H1 (cell line): ENCODE measurements around the gene HOXA6. TPM values are rescaled to one million over a fixed set of nuclear protein-coding genes. Genes with fewer than 3 reads are reported as not detected.

Experiments used
- ASH2L ChIP-seq: fragments of 200-600, 300-600 bp; sonication (generic); IDR thresholded peaks from one replicate; pipeline ENCODE4 v1.7.1; 2017; ENCODE audit warnings: low read length
- GTF2F1 ChIP-seq: IDR thresholded peaks from 2 replicates; pipeline ENCODE4 v1.6.1; 2012; ENCODE audit warnings: low read depth, low read length, improper control_type of control experiment, borderline replicate concordance
- MAX ChIP-seq: IDR thresholded peaks from 2 replicates; pipeline ENCODE4 v1.6.1; 2012; ENCODE audit warnings: inconsistent platforms
- RNF2 ChIP-seq: fragments of 200-900, 300-1000 bp; sonication (generic); IDR thresholded peaks from 2 replicates; pipeline ENCODE4 v1.7.1; 2016; ENCODE audit warnings: borderline replicate concordance, low read depth, mild to moderate bottlenecking, antibody characterized with exemption, low read length; ENCODE audit not compliant: poor library complexity, severe bottlenecking; ENCODE audit errors: missing control alignments
- TCF12 ChIP-seq: IDR thresholded peaks from 2 replicates; pipeline ENCODE4 v1.6.1; 2011; ENCODE audit warnings: low read depth, mild to moderate bottlenecking, low read length
- polyA plus RNA-seq, 7 experiments: library from polyadenylated mRNA; depleted of rRNA in 3 of 7; stranded (reverse) in 5 of 7; unstranded in 2 of 7; fragments of >200 nt in 5 of 7; fragments of 200-250 nt in 2 of 7; gene quantifications; 1 replicate in 5 of 7; 2 replicates in 1 of 7; 4 replicates in 1 of 7; pipeline versions ENCODE4 v1.2.1 to v1.2.3, GENCODE V29; 2011 to 2013; ENCODE audit warnings: missing spikeins in 2 of 7, mixed read lengths in 2 of 7
- total RNA-seq: library from RNA; stranded (reverse); fragmentation: NEBNext Ultra II Directional; extraction: Animal tissue kit (Norgen Biotek cat#: 25700); gene quantifications from 2 replicates; pipeline ENCODE4 v1.2.1, GENCODE V29; 2021

Gene HOXA6
- total and polyA plus RNA-seq, 2 of the 8 experiments (the other 6 are each of a cell fraction or from before 2014, with no cell fraction given) = not detected

DNA sequence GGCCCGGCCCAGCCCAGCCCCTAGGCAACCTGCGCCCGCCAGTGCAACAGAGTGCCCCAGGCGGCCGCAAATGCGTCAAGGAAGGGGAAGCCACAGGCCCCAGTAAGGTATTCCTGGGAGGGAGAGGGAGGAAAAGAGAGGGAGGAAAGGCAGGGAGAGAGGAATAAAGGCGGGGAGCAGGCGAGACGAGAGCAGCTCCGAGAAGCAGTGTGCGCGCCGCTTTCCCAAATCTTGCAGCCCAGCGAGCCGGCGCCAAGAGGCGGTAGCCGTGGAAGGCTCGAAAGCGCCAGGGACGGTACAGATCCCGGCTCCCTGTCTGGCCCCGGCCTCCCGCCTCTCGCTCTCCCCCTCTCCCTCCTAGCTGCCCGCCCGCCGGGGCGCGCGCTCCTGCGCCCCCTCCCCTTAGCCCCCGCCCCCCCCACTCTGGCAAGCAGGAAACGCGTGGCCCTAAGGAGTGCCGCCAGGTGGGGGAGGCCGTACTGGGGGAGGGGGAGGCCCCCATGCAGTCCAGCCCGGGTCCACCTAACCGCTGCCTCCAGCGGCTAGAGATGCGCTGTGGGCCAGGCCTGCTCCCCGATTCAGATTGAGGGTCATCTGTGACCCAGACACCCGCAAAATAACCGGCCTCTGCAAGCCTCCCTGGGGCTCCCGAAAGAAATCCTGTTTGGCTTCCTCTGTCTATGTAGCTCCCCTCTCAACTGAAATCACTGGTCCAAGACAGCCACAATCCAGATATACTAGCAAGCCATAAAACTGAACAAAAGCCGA, 22.3 kb upstream of the HOXA6 start (continued):
- TF ChIP-seq GTF2F1 (no peak), MAX (no peak; the same call in 1 of the 2 replicates), RNF2 (peak; percentile 97), TCF12 (0 out of 2 replicates have a peak, but pooled peaks have one; percentile 15), ASH2L (peak; percentile 59)
